HCT116 (cell line): ENCODE data around the gene LRRTM4. TPM values are rescaled to one million over a fixed set of nuclear protein-coding genes. Genes with fewer than 3 reads are reported as not detected.

Experiments used
- ATAC-seq: fragments of 200-7000 bp; cut with Tn5 transposase; 2 replicates; pipeline ENCODE4 v1.9.1; 2020; ENCODE audit warnings: mild to moderate bottlenecking, moderate library complexity
- BruUV-seq: library from RNA; stranded (reverse); fragments of 400-500 nt; replicated peaks from 2 replicates; lab custom pipeline; 2021; lab: Mats Ljungman, UMichigan
- CTCF ChIA-PET: fragments of 300-600 bp; sonication (Branson Sonifier 250); formaldehyde crosslinking; loops from one replicate; lab custom pipeline; 2021; ENCODE audit warnings: antibody characterized with exemption; lab: Charles Lee
- POLR2A ChIA-PET: fragments of 300-600, 350-600 bp; sonication (Branson Sonifier 250); formaldehyde crosslinking; loops from one replicate; lab custom pipeline; 2021; ENCODE audit warnings: antibody characterized with exemption; lab: Charles Lee
- RAD21 ChIA-PET, 2 experiments: fragments of 300-600 bp; sonication (Branson Sonifier 250); formaldehyde crosslinking; loops; one replicate each; lab custom pipeline; 2023; ENCODE audit warnings: low total read pairs in 2 of 2; ENCODE audit not compliant: uncharacterized antibody in 2 of 2, unreplicated experiment in 2 of 2, low non-redundant PET in 1 of 2; lab: Charles Lee
- DNase-seq: peaks from one replicate; pipeline ENCODE4 v3.0.0-alpha.2; 2010; ENCODE audit warnings: low read depth, low spot score
- H2AFZ ChIP-seq: fragments of 200-600 bp; shearing (Covaris generic), sonication (generic); 2 replicates; pipeline ENCODE4 v1.6.1; 2017; ENCODE audit warnings: low read depth, mixed run types, mixed read lengths, antibody characterized with exemption, low read length; ENCODE audit not compliant: poor library complexity, severe bottlenecking
- H3K27ac ChIP-seq: 2 replicates; pipeline ENCODE4 v1.5.1; 2012; ENCODE audit warnings: low read depth, low read length
- H3K27me3 ChIP-seq: fragments of 200-600 bp; sonication (generic); 2 replicates; pipeline ENCODE4 v1.6.1; 2016; ENCODE audit warnings: mixed run types, low read length, mixed read lengths; ENCODE audit not compliant: insufficient read depth
- H3K36me3 ChIP-seq, 2 experiments: fragments of 200-500 bp in 1 of 2; fragments of 200-600 bp in 1 of 2; sonication (Bioruptor generic) in 1 of 2; sonication (generic) in 1 of 2; 2 replicates each; pipeline versions ENCODE4 v1.5.1 to v1.6.1; 2014 to 2016; ENCODE audit warnings: low read length in 2 of 2, inconsistent platforms in 1 of 2, mixed read lengths in 1 of 2, mixed run types in 1 of 2; ENCODE audit not compliant: insufficient read depth in 2 of 2, control insufficient read depth in 1 of 2
- H3K4me1 ChIP-seq, 2 experiments: fragments of 200-600 bp in 1 of 2; sonication (generic) in 1 of 2; 2 replicates each; pipeline versions ENCODE4 v1.5.1 to v1.6.1; 2012 to 2017; ENCODE audit warnings: low read length in 2 of 2, inconsistent platforms in 1 of 2, mild to moderate bottlenecking in 1 of 2, mixed read lengths in 1 of 2, mixed run types in 1 of 2, moderate library complexity in 1 of 2; ENCODE audit not compliant: insufficient read depth in 2 of 2, control insufficient read depth in 1 of 2
- H3K4me2 ChIP-seq: fragments of 200-600 bp; sonication (generic); 2 replicates; pipeline ENCODE4 v1.6.1; 2017; ENCODE audit warnings: mixed run types, low read length, mixed read lengths
- H3K4me3 ChIP-seq, 2 experiments: fragments of 200-600 bp in 1 of 2; sonication (generic) in 1 of 2; replicated peaks in 1 of 2; 2 replicates each; pipeline ENCODE4 v1.5.1; 2011 to 2016; ENCODE audit warnings: low read length in 2 of 2, control low read depth in 1 of 2, low read depth in 1 of 2, mild to moderate bottlenecking in 1 of 2, mixed read lengths in 1 of 2, mixed run types in 1 of 2
- H3K79me2 ChIP-seq: fragments of 200-600 bp; sonication (generic); 2 replicates; pipeline ENCODE4 v1.6.1; 2017; ENCODE audit warnings: mild to moderate bottlenecking, mixed run types, low read length, moderate library complexity, mixed read lengths; ENCODE audit not compliant: insufficient read depth
- H3K9ac ChIP-seq: fragments of 200-600 bp; sonication (generic); 2 replicates; pipeline ENCODE4 v1.6.1; 2016; ENCODE audit warnings: low read length, mixed read lengths
- H3K9me2 ChIP-seq: fragments of 200-600 bp; sonication (generic), shearing (Covaris generic); 2 replicates; pipeline ENCODE4 v1.6.1; 2017; ENCODE audit warnings: mixed run types, mild to moderate bottlenecking, moderate library complexity; ENCODE audit not compliant: insufficient read depth
- H3K9me3 ChIP-seq, 2 experiments: fragments of 200-500 bp in 1 of 2; fragments of 200-600 bp in 1 of 2; sonication (Bioruptor generic) in 1 of 2; sonication (generic) in 1 of 2; 2 replicates each; pipeline ENCODE4 v1.6.1; 2014 to 2017; ENCODE audit warnings: low read length in 2 of 2, mixed read lengths in 2 of 2, inconsistent platforms in 1 of 2, low read depth in 1 of 2, mild to moderate bottlenecking in 1 of 2, mixed run types in 1 of 2, moderate library complexity in 1 of 2; ENCODE audit not compliant: control insufficient read depth in 1 of 2, insufficient read depth in 1 of 2
- H4K20me1 ChIP-seq: fragments of 200-600 bp; sonication (generic), shearing (Covaris generic); 2 replicates; pipeline ENCODE4 v1.6.1; 2017; ENCODE audit warnings: mixed run types, mild to moderate bottlenecking, moderate library complexity; ENCODE audit not compliant: insufficient read depth
- CEBPB ChIP-seq: IDR thresholded peaks from 2 replicates; pipeline ENCODE4 v1.6.1; 2012; ENCODE audit warnings: low read depth
- ELF1 ChIP-seq: IDR thresholded peaks from 2 replicates; pipeline ENCODE4 v1.6.1; 2012; ENCODE audit warnings: low read depth, borderline replicate concordance
- EZH2 ChIP-seq: fragments of 200-600 bp; sonication (generic); IDR thresholded peaks from 2 replicates; pipeline ENCODE4 v1.6.1; 2017; ENCODE audit warnings: antibody characterized with exemption, mixed run types
- EZH2phosphoT487 ChIP-seq: fragments of 200-600 bp; IDR thresholded peaks from 2 replicates; pipeline ENCODE4 v1.6.1; 2018; ENCODE audit warnings: antibody characterized with exemption, borderline replicate concordance
- JUND ChIP-seq: IDR thresholded peaks from 2 replicates; pipeline ENCODE4 v1.6.1; 2012
- POLR2AphosphoS5 ChIP-seq: IDR thresholded peaks from 2 replicates; pipeline ENCODE4 v1.6.1; 2011; ENCODE audit warnings: mild to moderate bottlenecking, low read depth, low read length, moderate library complexity
- SP1 ChIP-seq: IDR thresholded peaks from 2 replicates; pipeline ENCODE4 v1.6.1; 2012; ENCODE audit warnings: low read depth
- SRF ChIP-seq: IDR thresholded peaks from 2 replicates; pipeline ENCODE4 v1.6.1; 2012; ENCODE audit warnings: low read depth
- TCF7L2 ChIP-seq: IDR thresholded peaks from 2 replicates; pipeline ENCODE4 v1.7.0; 2011; ENCODE audit warnings: borderline replicate concordance, inconsistent platforms; ENCODE audit not compliant: insufficient read depth, insufficient read length; ENCODE audit errors: extremely low read depth
- YY1 ChIP-seq: IDR thresholded peaks from 2 replicates; pipeline ENCODE4 v1.6.1; 2011; ENCODE audit warnings: low read length, low read depth, moderate library complexity, mild to moderate bottlenecking; ENCODE audit not compliant: insufficient replicate concordance; ENCODE audit errors: extremely low read depth
- intact Hi-C: fragments of 100-400 bp; cut with micrococcal nuclease; formaldehyde crosslinking; loops from 2 replicates; pipeline ENCODE4 v1.10.0; 2022
- total RNA-seq: library from RNA; stranded (reverse); gene quantifications from one replicate; pipeline ENCODE4 v1.2.1, GENCODE V29; 2021; ENCODE audit not compliant: unreplicated experiment
- TF ChIP-seq, protein P1 (sequence below), 3 experiments: fragments of 200-600 bp in 1 of 3; sonication (generic) in 1 of 3; IDR thresholded peaks in 2 of 3; conservative IDR thresholded peaks in 1 of 3; 2 replicates each; pipeline ENCODE4 v1.5.1; 2012 to 2017; ENCODE audit warnings: low read depth in 2 of 3, low read length in 2 of 3, antibody characterized with exemption in 1 of 3, borderline replicate concordance in 1 of 3, control low read depth in 1 of 3, mild to moderate bottlenecking in 1 of 3, mixed read lengths in 1 of 3, mixed run types in 1 of 3, moderate library complexity in 1 of 3; ENCODE audit not compliant: insufficient read depth in 1 of 3
- TF ChIP-seq, protein P2 (sequence below): IDR thresholded peaks from 2 replicates; pipeline ENCODE4 v1.6.1; 2012
- TF ChIP-seq, protein P3 (sequence below): IDR thresholded peaks from 2 replicates; pipeline ENCODE4 v1.6.1; 2012; ENCODE audit warnings: low read depth

The LRRTM4 gene
- total RNA-seq, 1 experiment from 2014 or later, result 0.25 TPM

DNA sequence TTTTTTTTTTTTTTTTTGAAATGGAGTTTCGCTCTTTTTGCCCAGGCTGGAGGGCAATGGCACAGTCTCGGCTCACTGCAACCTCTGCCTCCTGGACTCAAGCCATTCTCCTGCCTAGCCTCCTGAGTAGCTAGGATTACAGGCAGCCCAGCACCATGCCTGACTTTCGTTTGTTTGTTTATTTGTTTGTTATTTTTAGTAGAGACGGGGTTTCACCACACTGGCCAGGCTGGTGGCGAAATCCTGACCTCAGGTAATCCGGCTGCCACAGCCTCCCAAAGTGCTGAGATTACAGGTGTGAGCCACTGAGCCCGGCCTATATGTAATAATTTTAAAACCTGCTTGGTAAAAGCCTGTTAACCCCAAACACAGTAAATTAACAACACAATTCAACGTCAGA lies 435.7 kb downstream of the LRRTM4 start:
- no peaks in the 10 kb centered on the region for H3K9me2 ChIP-seq
- no peak overlapping the region for H2AFZ ChIP-seq
- no peak overlapping the region for H3K9ac ChIP-seq
- H3K27ac ChIP-seq, result no peak overlapping the region
- no TSS peak for BruUV-seq
- POLR2A ChIA-PET, result interaction anchor here (0.7 kb wide), 1 partner anchor 17 kb away, joined by 3 read pairs; no protein-coding TSS in a partner anchor
- H4K20me1 ChIP-seq, result no peaks in the 10 kb centered on the region
- H3K4me2 ChIP-seq, result no peak overlapping the region
- H3K9me3 ChIP-seq, result peaks cover 12% of the 10 kb centered on the region in 2 experiments; a peak in 3 of 4 replicates
- no peaks in the 10 kb centered on the region for H3K4me1 ChIP-seq
- H3K79me2 ChIP-seq, result no peaks in the 10 kb centered on the region
- no peak for DNase-seq
- intact Hi-C loops, result no loop called here
- H3K4me3 ChIP-seq, result no peak overlapping the region
- TF ChIP-seq, protein P1, sequence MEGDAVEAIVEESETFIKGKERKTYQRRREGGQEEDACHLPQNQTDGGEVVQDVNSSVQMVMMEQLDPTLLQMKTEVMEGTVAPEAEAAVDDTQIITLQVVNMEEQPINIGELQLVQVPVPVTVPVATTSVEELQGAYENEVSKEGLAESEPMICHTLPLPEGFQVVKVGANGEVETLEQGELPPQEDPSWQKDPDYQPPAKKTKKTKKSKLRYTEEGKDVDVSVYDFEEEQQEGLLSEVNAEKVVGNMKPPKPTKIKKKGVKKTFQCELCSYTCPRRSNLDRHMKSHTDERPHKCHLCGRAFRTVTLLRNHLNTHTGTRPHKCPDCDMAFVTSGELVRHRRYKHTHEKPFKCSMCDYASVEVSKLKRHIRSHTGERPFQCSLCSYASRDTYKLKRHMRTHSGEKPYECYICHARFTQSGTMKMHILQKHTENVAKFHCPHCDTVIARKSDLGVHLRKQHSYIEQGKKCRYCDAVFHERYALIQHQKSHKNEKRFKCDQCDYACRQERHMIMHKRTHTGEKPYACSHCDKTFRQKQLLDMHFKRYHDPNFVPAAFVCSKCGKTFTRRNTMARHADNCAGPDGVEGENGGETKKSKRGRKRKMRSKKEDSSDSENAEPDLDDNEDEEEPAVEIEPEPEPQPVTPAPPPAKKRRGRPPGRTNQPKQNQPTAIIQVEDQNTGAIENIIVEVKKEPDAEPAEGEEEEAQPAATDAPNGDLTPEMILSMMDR (IDR thresholded peaks at IDR 0.05 in 2 of 3, conservative IDR thresholded peaks at IDR 0.05 in 1 of 3; ENCODE audit: borderline replicate concordance in 1 of 3, insufficient read depth in 1 of 3, low read depth in 2 of 3, low read length in 2 of 3), result no peak
- TF ChIP-seq JUND (no peak), EZH2 (no peak), ELF1 (no peak), EZH2phosphoT487 (no peak), SP1 (no peak), POLR2AphosphoS5 (no peak), TCF7L2 (no peak), SRF (no peak), YY1 (no peak), CEBPB (no peak)
- TF ChIP-seq, protein P2, sequence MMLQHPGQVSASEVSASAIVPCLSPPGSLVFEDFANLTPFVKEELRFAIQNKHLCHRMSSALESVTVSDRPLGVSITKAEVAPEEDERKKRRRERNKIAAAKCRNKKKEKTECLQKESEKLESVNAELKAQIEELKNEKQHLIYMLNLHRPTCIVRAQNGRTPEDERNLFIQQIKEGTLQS, result no peak
- TF ChIP-seq, protein P3, sequence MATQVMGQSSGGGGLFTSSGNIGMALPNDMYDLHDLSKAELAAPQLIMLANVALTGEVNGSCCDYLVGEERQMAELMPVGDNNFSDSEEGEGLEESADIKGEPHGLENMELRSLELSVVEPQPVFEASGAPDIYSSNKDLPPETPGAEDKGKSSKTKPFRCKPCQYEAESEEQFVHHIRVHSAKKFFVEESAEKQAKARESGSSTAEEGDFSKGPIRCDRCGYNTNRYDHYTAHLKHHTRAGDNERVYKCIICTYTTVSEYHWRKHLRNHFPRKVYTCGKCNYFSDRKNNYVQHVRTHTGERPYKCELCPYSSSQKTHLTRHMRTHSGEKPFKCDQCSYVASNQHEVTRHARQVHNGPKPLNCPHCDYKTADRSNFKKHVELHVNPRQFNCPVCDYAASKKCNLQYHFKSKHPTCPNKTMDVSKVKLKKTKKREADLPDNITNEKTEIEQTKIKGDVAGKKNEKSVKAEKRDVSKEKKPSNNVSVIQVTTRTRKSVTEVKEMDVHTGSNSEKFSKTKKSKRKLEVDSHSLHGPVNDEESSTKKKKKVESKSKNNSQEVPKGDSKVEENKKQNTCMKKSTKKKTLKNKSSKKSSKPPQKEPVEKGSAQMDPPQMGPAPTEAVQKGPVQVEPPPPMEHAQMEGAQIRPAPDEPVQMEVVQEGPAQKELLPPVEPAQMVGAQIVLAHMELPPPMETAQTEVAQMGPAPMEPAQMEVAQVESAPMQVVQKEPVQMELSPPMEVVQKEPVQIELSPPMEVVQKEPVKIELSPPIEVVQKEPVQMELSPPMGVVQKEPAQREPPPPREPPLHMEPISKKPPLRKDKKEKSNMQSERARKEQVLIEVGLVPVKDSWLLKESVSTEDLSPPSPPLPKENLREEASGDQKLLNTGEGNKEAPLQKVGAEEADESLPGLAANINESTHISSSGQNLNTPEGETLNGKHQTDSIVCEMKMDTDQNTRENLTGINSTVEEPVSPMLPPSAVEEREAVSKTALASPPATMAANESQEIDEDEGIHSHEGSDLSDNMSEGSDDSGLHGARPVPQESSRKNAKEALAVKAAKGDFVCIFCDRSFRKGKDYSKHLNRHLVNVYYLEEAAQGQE, result no peak
- RAD21 ChIA-PET, result no interaction called here
- CTCF ChIA-PET, result no interaction called here
- H3K36me3 ChIP-seq, result no peaks in the 10 kb centered on the region
- no peaks in the 10 kb centered on the region for H3K27me3 ChIP-seq
- no peak for ATAC-seq
